IMR-90 (cell line): ENCODE measurements around the gene LDLRAD4. TPM values are rescaled to one million over a fixed set of nuclear protein-coding genes. Genes with fewer than 3 reads are reported as not detected.

Experiments used
- ATAC-seq: fragments of 200-7000 bp; cut with Tn5 transposase; 2 replicates; pipeline ENCODE4 v1.9.1; 2020; ENCODE audit warnings: low read depth, mild to moderate bottlenecking, moderate library complexity
- BruUV-seq: library from RNA; stranded (reverse); fragments of 400-500 nt; replicated peaks from 2 replicates; lab custom pipeline; 2021; lab: Mats Ljungman, UMichigan
- CTCF ChIA-PET: fragments of 300-600 bp; formaldehyde crosslinking; extraction: SDS; loops from one replicate; lab custom pipeline; 2021; ENCODE audit warnings: antibody characterized with exemption; lab: Yijun Ruan, JAX
- POLR2A ChIA-PET: fragments of 300-600 bp; sonication (Branson Sonifier 250); formaldehyde crosslinking; loops from one replicate; lab custom pipeline; 2022; ENCODE audit warnings: antibody characterized with exemption; ENCODE audit not compliant: unreplicated experiment; lab: Charles Lee
- DNase-seq: peaks from one replicate; pipeline ENCODE4 v3.0.0; 2013
- H2AFZ ChIP-seq: replicated peaks from 2 replicates; pipeline ENCODE3; 2013; ENCODE audit warnings: low read length, mild to moderate bottlenecking; ENCODE audit not compliant: poor library complexity
- H2AK5ac ChIP-seq: 2 replicates; pipeline ENCODE4 v1.6.1; 2013; ENCODE audit warnings: low read depth, low read length, inconsistent platforms
- H2AK9ac ChIP-seq: replicated peaks from 2 replicates; pipeline ENCODE3; 2013; ENCODE audit warnings: mild to moderate bottlenecking, low read depth, low read length, moderate library complexity; ENCODE audit not compliant: poor library complexity
- H2BK120ac ChIP-seq: 2 replicates; pipeline ENCODE4 v1.6.1; 2013; ENCODE audit warnings: low read depth, low read length, inconsistent platforms
- H2BK15ac ChIP-seq: 3 replicates; pipeline ENCODE4 v1.6.1; 2013; ENCODE audit warnings: low read depth, low read length, inconsistent platforms
- H2BK20ac ChIP-seq: 2 replicates; pipeline ENCODE4 v1.6.1; 2013; ENCODE audit warnings: low read depth, mild to moderate bottlenecking, inconsistent platforms, low read length, moderate library complexity
- H2BK5ac ChIP-seq: 2 replicates; pipeline ENCODE4 v1.6.1; 2013; ENCODE audit warnings: mild to moderate bottlenecking, low read depth, low read length, inconsistent platforms; ENCODE audit not compliant: poor library complexity, severe bottlenecking
- H3K14ac ChIP-seq: replicated peaks from 2 replicates; pipeline ENCODE4 v1.6.1; 2013; ENCODE audit warnings: low read depth, low read length, inconsistent platforms
- H3K18ac ChIP-seq: 2 replicates; pipeline ENCODE4 v1.6.1; 2013; ENCODE audit warnings: low read depth, low read length, control low read depth
- H3K23ac ChIP-seq: 2 replicates; pipeline ENCODE4 v1.6.1; 2013; ENCODE audit warnings: low read depth, low read length, inconsistent platforms
- H3K27ac ChIP-seq: 2 replicates; pipeline ENCODE4 v1.5.1; 2013; ENCODE audit warnings: mild to moderate bottlenecking, control low read depth, low read length; ENCODE audit not compliant: insufficient read depth
- H3K27me3 ChIP-seq: 2 replicates; pipeline ENCODE4 v1.6.1; 2013; ENCODE audit warnings: low read length; ENCODE audit not compliant: control insufficient read depth, insufficient read depth
- H3K36me3 ChIP-seq: 2 replicates; pipeline ENCODE4 v1.6.1; 2013; ENCODE audit warnings: low read length, mixed read lengths; ENCODE audit not compliant: control insufficient read depth, insufficient read depth
- H3K4ac ChIP-seq: 2 replicates; pipeline ENCODE4 v1.6.1; 2013; ENCODE audit warnings: low read depth, low read length, inconsistent platforms
- H3K4me1 ChIP-seq: 2 replicates; pipeline ENCODE4 v1.6.1; 2013; ENCODE audit warnings: low read length, mixed read lengths; ENCODE audit not compliant: control insufficient read depth, insufficient read depth
- H3K4me2 ChIP-seq: 2 replicates; pipeline ENCODE4 v1.6.1; 2013; ENCODE audit warnings: low read depth, mild to moderate bottlenecking, control low read depth, low read length, moderate library complexity
- H3K4me3 ChIP-seq: 2 replicates; pipeline ENCODE4 v1.5.1; 2013; ENCODE audit warnings: low read depth, mild to moderate bottlenecking, control low read depth, low read length, moderate library complexity; ENCODE audit not compliant: insufficient read depth
- H3K56ac ChIP-seq: 2 replicates; pipeline ENCODE4 v1.6.1; 2013; ENCODE audit warnings: low read length, inconsistent platforms; ENCODE audit not compliant: insufficient read depth; ENCODE audit errors: extremely low read depth
- H3K79me1 ChIP-seq, 2 experiments: 2 replicates each; pipeline ENCODE4 v1.6.1; 2013; ENCODE audit warnings: low read length in 2 of 2, inconsistent platforms in 1 of 2, low read depth in 1 of 2
- H3K9ac ChIP-seq: 2 replicates; pipeline ENCODE4 v1.6.1; 2013; ENCODE audit warnings: low read depth, low read length, control low read depth
- H3K9me1 ChIP-seq: 2 replicates; pipeline ENCODE4 v1.6.1; 2013; ENCODE audit warnings: low read length, inconsistent platforms; ENCODE audit not compliant: insufficient read depth
- H3K9me3 ChIP-seq: 2 replicates; pipeline ENCODE4 v1.6.1; 2013; ENCODE audit warnings: low read length; ENCODE audit not compliant: control insufficient read depth, insufficient read depth
- H4K20me1 ChIP-seq: 2 replicates; pipeline ENCODE4 v1.6.1; 2013; ENCODE audit warnings: low read length, inconsistent platforms; ENCODE audit not compliant: insufficient read depth
- H4K5ac ChIP-seq: 2 replicates; pipeline ENCODE4 v1.6.1; 2013; ENCODE audit warnings: mild to moderate bottlenecking, low read depth, low read length, control low read depth
- H4K8ac ChIP-seq, 2 experiments: 2 replicates each; pipeline ENCODE4 v1.6.1; 2013; ENCODE audit warnings: low read depth in 2 of 2, low read length in 2 of 2, control low read depth in 1 of 2, inconsistent platforms in 1 of 2
- H4K91ac ChIP-seq: 2 replicates; pipeline ENCODE4 v1.6.1; 2013; ENCODE audit warnings: low read depth, low read length, inconsistent platforms; ENCODE audit not compliant: insufficient read depth
- BHLHE40 ChIP-seq: fragments of 150-350 bp; IDR thresholded peaks from 2 replicates; pipeline ENCODE4 v1.6.1; 2016; ENCODE audit warnings: mild to moderate bottlenecking, low read depth, low read length
- CEBPB ChIP-seq: IDR thresholded peaks from 2 replicates; pipeline ENCODE4 v1.6.1; 2012; ENCODE audit warnings: low read depth, low read length, improper control_type of control experiment
- CHD1 ChIP-seq: IDR thresholded peaks from 2 replicates; pipeline ENCODE4 v1.6.1; 2012; ENCODE audit warnings: low read depth, low read length, improper control_type of control experiment
- ELK1 ChIP-seq: fragments of 150-350 bp; IDR thresholded peaks from 2 replicates; pipeline ENCODE4 v1.6.1; 2016; ENCODE audit warnings: low read depth, mild to moderate bottlenecking, low read length, moderate library complexity, borderline replicate concordance
- FOS ChIP-seq: fragments of 150-350 bp; IDR thresholded peaks from 2 replicates; pipeline ENCODE4 v1.6.1; 2016; ENCODE audit warnings: low read depth, low read length
- MAFK ChIP-seq: IDR thresholded peaks from 2 replicates; pipeline ENCODE4 v1.6.1; 2012; ENCODE audit warnings: low read depth, low read length, improper control_type of control experiment
- MAZ ChIP-seq: IDR thresholded peaks from 2 replicates; pipeline ENCODE4 v1.6.1; 2012; ENCODE audit warnings: low read depth, mild to moderate bottlenecking, low read length, improper control_type of control experiment, moderate library complexity, borderline replicate concordance
- MXI1 ChIP-seq: IDR thresholded peaks from 2 replicates; pipeline ENCODE4 v1.6.1; 2012; ENCODE audit warnings: low read depth, mild to moderate bottlenecking, low read length, moderate library complexity, borderline replicate concordance
- NFE2L2 ChIP-seq: fragments of 150-350 bp; IDR thresholded peaks from 2 replicates; pipeline ENCODE4 v1.6.1; 2016; ENCODE audit warnings: low read depth, mild to moderate bottlenecking, low read length
- POLR2A ChIP-seq: IDR thresholded peaks from 2 replicates; pipeline ENCODE4 v1.6.1; 2012; ENCODE audit warnings: mild to moderate bottlenecking, low read depth, low read length
- RAD21 ChIP-seq: IDR thresholded peaks from 2 replicates; pipeline ENCODE4 v1.6.1; 2012; ENCODE audit warnings: low read length, improper control_type of control experiment
- RCOR1 ChIP-seq: IDR thresholded peaks from 2 replicates; pipeline ENCODE4 v1.6.1; 2012; ENCODE audit warnings: mild to moderate bottlenecking, low read length, improper control_type of control experiment; ENCODE audit not compliant: insufficient replicate concordance
- RFX5 ChIP-seq: IDR thresholded peaks from 2 replicates; pipeline ENCODE4 v1.8.0; 2012; ENCODE audit warnings: low read depth, mild to moderate bottlenecking, low read length, moderate library complexity
- SMC3 ChIP-seq: fragments of 150-350 bp; IDR thresholded peaks from 2 replicates; pipeline ENCODE4 v1.6.1; 2016; ENCODE audit warnings: low read depth, mild to moderate bottlenecking, antibody characterized with exemption, low read length, moderate library complexity
- USF2 ChIP-seq: fragments of 150-350 bp; IDR thresholded peaks from 2 replicates; pipeline ENCODE4 v1.6.1; 2017; ENCODE audit warnings: mild to moderate bottlenecking, antibody characterized with exemption, low read length, low read depth
- WGBS, 2 experiments: methylation state at CpG; one replicate each; pipeline versions ENCODE4 v1.1.5 to v1.1.7; 2013; ENCODE audit warnings: missing lambda C conversion rate in 2 of 2; ENCODE audit not compliant: insufficient read length in 1 of 2; ENCODE audit errors: extremely low coverage in 2 of 2; 5-methylcytosine and 5-hydroxymethylcytosine counted together
- dilution Hi-C: fragments of 300-500 bp; cut with HindIII; formaldehyde crosslinking; loops from one replicate; pipeline ENCODE4 v1.14.3; 2018; ENCODE audit warnings: low sequenced_read_pairs; ENCODE audit not compliant: unreplicated experiment
- in situ Hi-C: fragments of 300-500 bp; cut with MboI; formaldehyde crosslinking; loops from 3 replicates; pipeline ENCODE4 v1.14.3; 2019; ENCODE audit warnings: low sequenced_read_pairs, inconsistent platforms, mixed read lengths
- intact Hi-C: fragments of 100-400 bp; cut with micrococcal nuclease; formaldehyde crosslinking; loops from 2 replicates; pipeline ENCODE4 v1.10.0; 2022
- polyA plus RNA-seq, 3 experiments: library from polyadenylated mRNA; depleted of rRNA; stranded (reverse); fragments of >200 nt; gene quantifications; 2 replicates each; pipeline ENCODE4 v1.2.3, GENCODE V29; 2012; ENCODE audit warnings: low replicate concordance in 1 of 3
- total RNA-seq: library from RNA; depleted of rRNA; stranded (reverse); fragments of >200 nt; gene quantifications from 2 replicates; pipeline ENCODE4 v1.2.3, GENCODE V29; 2012
- TF ChIP-seq, protein P1 (sequence below): conservative IDR thresholded peaks from 2 replicates; pipeline ENCODE4 v1.5.1; 2012; ENCODE audit warnings: mild to moderate bottlenecking, low read depth, low read length, improper control_type of control experiment

Gene LDLRAD4
- total and polyA plus RNA-seq, 2 of the 4 experiments (the other 2 are of a cell fraction): not detected

DNA sequence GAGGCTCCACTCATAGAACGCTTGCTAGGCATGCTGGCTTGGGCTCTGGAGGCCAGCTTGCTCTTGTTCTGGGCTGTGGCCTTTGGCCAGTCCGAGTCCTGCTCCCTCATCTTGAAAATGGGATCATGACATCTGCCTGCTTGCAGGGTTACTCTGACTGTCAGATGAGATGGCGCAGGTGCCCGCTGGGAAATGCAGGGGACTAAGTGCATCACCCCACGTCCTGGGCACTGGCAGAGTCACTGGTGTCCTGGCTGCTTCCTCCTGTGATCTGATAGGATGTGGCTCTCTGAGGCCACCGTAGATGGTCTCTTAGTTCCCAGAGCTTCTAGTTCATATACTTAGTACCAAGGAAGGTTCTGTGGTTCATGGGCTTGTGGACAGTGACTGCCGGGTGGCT is 18.5 kb downstream of the LDLRAD4 start:
- H3K36me3 ChIP-seq: no peaks in the 10 kb centered on the region
- no peaks in the 10 kb centered on the region for H3K79me1 ChIP-seq
- no peak overlapping the region for H4K91ac ChIP-seq
- H2AFZ ChIP-seq: no peak overlapping the region
- no peak for DNase-seq
- H3K14ac ChIP-seq: no peak overlapping the region
- H3K27ac ChIP-seq: no peak overlapping the region
- H3K27me3 ChIP-seq: peaks cover 17% of the 10 kb centered on the region
- no peaks in the 10 kb centered on the region for H3K4me1 ChIP-seq
- H3K18ac ChIP-seq: no peak overlapping the region
- H3K4me3 ChIP-seq: no peak overlapping the region
- no peak overlapping the region for H4K8ac ChIP-seq
- no peak overlapping the region for H2BK15ac ChIP-seq
- dilution Hi-C loops (no loop called here), intact Hi-C loops (no loop called here), in situ Hi-C loops (no loop called here)
- no peak overlapping the region for H3K4me2 ChIP-seq
- no peaks in the 10 kb centered on the region for H4K20me1 ChIP-seq
- no peak overlapping the region for H3K56ac ChIP-seq
- no peaks in the 10 kb centered on the region; the same call in 1 of the 2 replicates for H3K9me1 ChIP-seq
- no peak overlapping the region for H3K9ac ChIP-seq
- ATAC-seq: no peak
- no peaks in the 10 kb centered on the region for H3K9me3 ChIP-seq
- no peak overlapping the region for H3K4ac ChIP-seq
- no peak overlapping the region for H3K23ac ChIP-seq
- no peak overlapping the region for H4K5ac ChIP-seq
- no peak overlapping the region for H2BK120ac ChIP-seq
- H2BK5ac ChIP-seq: no peak overlapping the region
- H2BK20ac ChIP-seq: no peak overlapping the region
- no peak overlapping the region for H2AK5ac ChIP-seq
- TF ChIP-seq ELK1 (no peak), USF2 (no peak), CEBPB (no peak), MAFK (no peak), NFE2L2 (no peak), BHLHE40 (no peak), FOS (no peak), RCOR1 (no peak), MAZ (no peak), RAD21 (no peak), SMC3 (no peak), RFX5 (no peak), POLR2A (no peak), MXI1 (no peak), CHD1 (no peak)
- TF ChIP-seq, protein P1, sequence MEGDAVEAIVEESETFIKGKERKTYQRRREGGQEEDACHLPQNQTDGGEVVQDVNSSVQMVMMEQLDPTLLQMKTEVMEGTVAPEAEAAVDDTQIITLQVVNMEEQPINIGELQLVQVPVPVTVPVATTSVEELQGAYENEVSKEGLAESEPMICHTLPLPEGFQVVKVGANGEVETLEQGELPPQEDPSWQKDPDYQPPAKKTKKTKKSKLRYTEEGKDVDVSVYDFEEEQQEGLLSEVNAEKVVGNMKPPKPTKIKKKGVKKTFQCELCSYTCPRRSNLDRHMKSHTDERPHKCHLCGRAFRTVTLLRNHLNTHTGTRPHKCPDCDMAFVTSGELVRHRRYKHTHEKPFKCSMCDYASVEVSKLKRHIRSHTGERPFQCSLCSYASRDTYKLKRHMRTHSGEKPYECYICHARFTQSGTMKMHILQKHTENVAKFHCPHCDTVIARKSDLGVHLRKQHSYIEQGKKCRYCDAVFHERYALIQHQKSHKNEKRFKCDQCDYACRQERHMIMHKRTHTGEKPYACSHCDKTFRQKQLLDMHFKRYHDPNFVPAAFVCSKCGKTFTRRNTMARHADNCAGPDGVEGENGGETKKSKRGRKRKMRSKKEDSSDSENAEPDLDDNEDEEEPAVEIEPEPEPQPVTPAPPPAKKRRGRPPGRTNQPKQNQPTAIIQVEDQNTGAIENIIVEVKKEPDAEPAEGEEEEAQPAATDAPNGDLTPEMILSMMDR: no peak
- no TSS peak for BruUV-seq
- H2AK9ac ChIP-seq: no peak overlapping the region
- ChIA-PET POLR2A (no interaction called here), CTCF (no interaction called here)
- 66% methylated on average over 5 of the region's 7 CpGs; no CpG with 5 or more reads in 1 of the 2 experiments for WGBS, 2 experiments
